Measurements from ENCODE around the gene TENT4B. TPM values are rescaled to one million over a fixed set of nuclear protein-coding genes. Genes with fewer than 3 reads are reported as not detected.

The TENT4B gene
- total RNA-seq, 1 experiment from 2014 or later = 13.0 TPM

DNA sequence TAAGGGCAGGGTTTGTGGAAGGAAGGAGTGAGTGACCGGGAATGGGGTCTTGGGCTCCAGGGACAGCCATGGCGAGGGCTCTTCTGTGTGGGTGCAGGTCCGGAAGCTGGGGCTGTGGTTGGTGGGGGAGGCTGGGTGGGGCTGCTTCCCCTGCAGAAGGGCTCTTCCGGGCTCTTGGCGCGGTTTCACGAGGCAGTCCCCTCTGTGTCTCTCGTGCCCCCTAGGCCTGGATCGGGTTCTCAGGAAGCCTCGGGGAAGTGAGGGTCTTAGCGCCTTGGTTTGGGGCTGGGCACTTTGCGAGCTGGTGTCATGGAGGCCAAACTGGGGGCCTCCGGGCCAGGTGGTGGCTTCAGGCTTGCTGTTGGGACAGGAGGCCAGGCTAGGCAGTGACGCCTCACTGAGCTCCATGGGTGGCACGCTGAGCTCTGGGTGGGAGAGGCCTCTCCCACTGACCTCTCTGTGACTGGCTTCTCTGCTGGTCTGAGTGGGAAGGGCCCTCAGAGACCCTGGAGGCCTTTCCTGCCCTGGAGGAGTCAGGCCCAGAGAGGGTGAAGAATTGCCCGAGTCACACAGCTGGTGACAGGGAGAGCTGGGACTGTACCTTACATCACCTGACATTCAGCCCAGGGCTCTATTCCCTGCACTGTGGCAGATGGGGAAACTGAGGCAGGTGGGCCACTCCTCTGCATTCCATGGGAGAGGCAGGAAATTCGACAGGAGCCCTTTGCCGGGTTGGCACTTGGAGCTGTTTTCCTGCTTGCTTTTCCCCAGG, 121.4 kb downstream of the TENT4B start:
- Histone ChIP-seq H3K27ac (ENCODE audit: insufficient read length, low read depth, low read length) (no peak overlapping the region), H3K18ac (ENCODE audit: insufficient read length, low read depth, low read length) (no peak overlapping the region), H3K79me1 (ENCODE audit: insufficient read depth, low read depth, low read length, poor library complexity, severe bottlenecking) (no peaks in the 10 kb centered on the region), H2AK5ac (ENCODE audit: insufficient read length, low read length) (no peak overlapping the region), H2BK120ac (ENCODE audit: low read depth, low read length, poor library complexity, severe bottlenecking) (no peak overlapping the region), H4K91ac (ENCODE audit: insufficient read length, low read depth, low read length) (no peak overlapping the region), H3K4ac (ENCODE audit: low read depth, low read length) (no peak overlapping the region), H3K4me1 (ENCODE audit: insufficient read depth, low read length) (0 out of 2 replicates have a peak, but pooled peaks cover 2% of the 10 kb centered on the region), H3K14ac (ENCODE audit: insufficient read depth, low read length) (no peak overlapping the region), H2AFZ (ENCODE audit: low read length) (no peak overlapping the region), H2BK20ac (ENCODE audit: low read depth, low read length, poor library complexity, severe bottlenecking) (no peak overlapping the region), H3K56ac (ENCODE audit: insufficient read length, low read depth, low read length) (no peak overlapping the region), H3K9me3 (ENCODE audit: control insufficient read depth, low read depth, low read length) (no peaks in the 10 kb centered on the region), H4K20me1 (ENCODE audit: control insufficient read depth, insufficient read depth, insufficient read length) (no peaks in the 10 kb centered on the region), H2BK5ac (ENCODE audit: insufficient read length, low read length) (no peak overlapping the region), H3K27me3 (ENCODE audit: insufficient read depth, low read length) (no peaks in the 10 kb centered on the region), H3K4me2 (ENCODE audit: insufficient read depth, insufficient read length, low read length) (no peak overlapping the region), H3K23me2 (ENCODE audit: insufficient read length, low read depth, low read length, poor library complexity, severe bottlenecking) (no peaks in the 10 kb centered on the region), H3K9ac (ENCODE audit: extremely low read depth, insufficient read length, low read length) (no peak overlapping the region), H2BK15ac (ENCODE audit: low read depth, low read length) (no peak overlapping the region), H3T11ph (ENCODE audit: low read length) (no peak overlapping the region), H4K8ac (replicated peaks; ENCODE audit: insufficient read length, low read depth, low read length) (no peak overlapping the region), H3K79me2 (ENCODE audit: insufficient read depth, low read length) (no peaks in the 10 kb centered on the region), H4K5ac (ENCODE audit: insufficient read length, low read depth, low read length) (no peak overlapping the region), H2BK12ac (ENCODE audit: insufficient read length, low read depth, low read length) (no peak overlapping the region), H3K23ac (ENCODE audit: insufficient read length, low read depth, low read length) (no peak overlapping the region)
- no peak overlapping the region for H3K4me3 Mint-ChIP-seq
- peaks cover 0 to 5% (median 0%) of the 10 kb centered on the region in 3 experiments; a peak in 3 of 7 replicates for H3K36me3 Mint-ChIP-seq (ENCODE audit: insufficient read depth in 1 of 3, low read depth in 3 of 3)
- H3K27ac Mint-ChIP-seq = peak overlapping the region in 1 of 3 experiments; percentile 40; a peak in 1 of 7 replicates
- no CpG with 5 or more reads among the region's 18 CpGs for WGBS (ENCODE audit: extremely low coverage, insufficient read length, low lambda C conversion rate)
- peaks cover 0 to 2% of the 10 kb centered on the region in 2 experiments; a peak in 2 of 5 replicates for H3K9me3 Mint-ChIP-seq
- H3K27me3 Mint-ChIP-seq (ENCODE audit: low read depth) = no peaks in the 10 kb centered on the region; the same call in 1 of the 2 replicates
- H3K4me1 Mint-ChIP-seq = peaks cover 5 to 12% of the 10 kb centered on the region in 2 experiments
- TF ChIP-seq, protein P1, sequence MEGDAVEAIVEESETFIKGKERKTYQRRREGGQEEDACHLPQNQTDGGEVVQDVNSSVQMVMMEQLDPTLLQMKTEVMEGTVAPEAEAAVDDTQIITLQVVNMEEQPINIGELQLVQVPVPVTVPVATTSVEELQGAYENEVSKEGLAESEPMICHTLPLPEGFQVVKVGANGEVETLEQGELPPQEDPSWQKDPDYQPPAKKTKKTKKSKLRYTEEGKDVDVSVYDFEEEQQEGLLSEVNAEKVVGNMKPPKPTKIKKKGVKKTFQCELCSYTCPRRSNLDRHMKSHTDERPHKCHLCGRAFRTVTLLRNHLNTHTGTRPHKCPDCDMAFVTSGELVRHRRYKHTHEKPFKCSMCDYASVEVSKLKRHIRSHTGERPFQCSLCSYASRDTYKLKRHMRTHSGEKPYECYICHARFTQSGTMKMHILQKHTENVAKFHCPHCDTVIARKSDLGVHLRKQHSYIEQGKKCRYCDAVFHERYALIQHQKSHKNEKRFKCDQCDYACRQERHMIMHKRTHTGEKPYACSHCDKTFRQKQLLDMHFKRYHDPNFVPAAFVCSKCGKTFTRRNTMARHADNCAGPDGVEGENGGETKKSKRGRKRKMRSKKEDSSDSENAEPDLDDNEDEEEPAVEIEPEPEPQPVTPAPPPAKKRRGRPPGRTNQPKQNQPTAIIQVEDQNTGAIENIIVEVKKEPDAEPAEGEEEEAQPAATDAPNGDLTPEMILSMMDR (conservative IDR thresholded peaks at IDR 0.05) = no peak
- DNase-seq = no peak
